ENCODE data around the gene TEKT2.

DNA sequence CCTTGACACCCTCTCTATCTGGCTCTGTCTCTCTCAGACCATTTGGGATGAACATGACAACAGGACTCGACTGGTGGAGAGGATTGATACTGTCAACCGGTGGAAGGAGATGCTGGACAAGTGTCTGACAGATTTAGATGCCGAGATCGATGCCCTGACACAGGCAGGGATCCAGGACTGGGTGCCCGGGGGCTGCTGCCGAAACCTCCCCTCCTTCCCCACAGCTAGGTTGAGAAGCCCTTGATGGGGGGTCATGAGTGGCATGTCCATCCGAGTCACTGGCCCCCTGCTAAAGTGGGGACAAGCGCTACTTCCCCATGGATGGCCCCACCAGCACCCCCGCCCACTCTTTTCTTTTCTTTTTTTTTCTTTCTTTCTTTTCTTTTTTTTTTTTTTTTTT lies 1.2 kb downstream of the TEKT2 start:
- TF ChIP-seq, protein P1, sequence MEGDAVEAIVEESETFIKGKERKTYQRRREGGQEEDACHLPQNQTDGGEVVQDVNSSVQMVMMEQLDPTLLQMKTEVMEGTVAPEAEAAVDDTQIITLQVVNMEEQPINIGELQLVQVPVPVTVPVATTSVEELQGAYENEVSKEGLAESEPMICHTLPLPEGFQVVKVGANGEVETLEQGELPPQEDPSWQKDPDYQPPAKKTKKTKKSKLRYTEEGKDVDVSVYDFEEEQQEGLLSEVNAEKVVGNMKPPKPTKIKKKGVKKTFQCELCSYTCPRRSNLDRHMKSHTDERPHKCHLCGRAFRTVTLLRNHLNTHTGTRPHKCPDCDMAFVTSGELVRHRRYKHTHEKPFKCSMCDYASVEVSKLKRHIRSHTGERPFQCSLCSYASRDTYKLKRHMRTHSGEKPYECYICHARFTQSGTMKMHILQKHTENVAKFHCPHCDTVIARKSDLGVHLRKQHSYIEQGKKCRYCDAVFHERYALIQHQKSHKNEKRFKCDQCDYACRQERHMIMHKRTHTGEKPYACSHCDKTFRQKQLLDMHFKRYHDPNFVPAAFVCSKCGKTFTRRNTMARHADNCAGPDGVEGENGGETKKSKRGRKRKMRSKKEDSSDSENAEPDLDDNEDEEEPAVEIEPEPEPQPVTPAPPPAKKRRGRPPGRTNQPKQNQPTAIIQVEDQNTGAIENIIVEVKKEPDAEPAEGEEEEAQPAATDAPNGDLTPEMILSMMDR (IDR thresholded peaks at IDR 0.05; ENCODE audit: low read depth, low read length, poor library complexity, severe bottlenecking) = no peak
- TF ChIP-seq EZH2phosphoT487 (IDR thresholded peaks at IDR 0.05; ENCODE audit: borderline replicate concordance, low read length) = no peak
